ENCODE data around the gene ITGA8. TPM values are rescaled to one million over a fixed set of nuclear protein-coding genes. Genes with fewer than 3 reads are reported as not detected.
"Not testable (repeated sequence)": the region's sequence is repeated elsewhere in the genome, so short reads cannot be mapped to it uniquely, and the experiment has no call there.

Gene ITGA8
- total RNA-seq, 1 experiment from 2014 or later = not detected

DNA sequence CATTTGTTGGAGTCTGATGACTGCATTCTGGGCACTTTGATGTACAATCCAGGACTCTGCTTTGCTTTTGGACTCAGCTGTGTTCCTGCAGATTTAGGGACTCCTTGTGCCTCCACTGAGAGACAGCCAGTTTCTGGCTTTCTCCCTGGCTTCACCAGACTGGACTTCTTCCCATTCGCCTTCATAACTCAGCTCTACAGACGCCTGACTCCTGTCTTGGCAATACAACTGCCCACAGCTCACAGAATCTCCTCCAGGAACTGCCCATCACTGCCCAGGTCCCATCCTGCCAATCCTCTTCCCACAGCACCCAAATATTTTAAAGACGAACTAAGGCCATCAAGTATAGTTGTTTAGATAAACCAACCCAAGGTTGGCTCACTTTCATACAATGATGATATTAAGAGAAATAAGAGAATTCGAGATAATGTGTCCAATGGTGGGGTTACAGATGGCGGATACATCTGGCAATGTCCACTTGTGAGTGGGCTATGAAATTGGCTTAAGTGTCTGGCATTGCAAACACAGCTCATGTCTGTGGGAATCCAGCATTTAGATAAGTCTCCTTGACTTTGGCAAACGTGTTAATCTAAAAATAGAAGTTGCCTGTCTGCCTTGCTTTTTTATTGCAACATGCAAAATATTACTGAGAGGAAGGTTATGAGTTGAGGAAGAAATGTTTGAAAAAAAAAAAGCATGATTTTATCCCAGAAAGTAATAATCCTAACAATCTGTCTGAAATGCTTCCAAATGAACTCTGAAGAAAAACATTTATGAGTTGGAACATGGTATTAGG lies 95.1 kb downstream of the ITGA8 start:
- no peak for DNase-seq (ENCODE audit: extremely low read depth, low read depth)

DNA sequence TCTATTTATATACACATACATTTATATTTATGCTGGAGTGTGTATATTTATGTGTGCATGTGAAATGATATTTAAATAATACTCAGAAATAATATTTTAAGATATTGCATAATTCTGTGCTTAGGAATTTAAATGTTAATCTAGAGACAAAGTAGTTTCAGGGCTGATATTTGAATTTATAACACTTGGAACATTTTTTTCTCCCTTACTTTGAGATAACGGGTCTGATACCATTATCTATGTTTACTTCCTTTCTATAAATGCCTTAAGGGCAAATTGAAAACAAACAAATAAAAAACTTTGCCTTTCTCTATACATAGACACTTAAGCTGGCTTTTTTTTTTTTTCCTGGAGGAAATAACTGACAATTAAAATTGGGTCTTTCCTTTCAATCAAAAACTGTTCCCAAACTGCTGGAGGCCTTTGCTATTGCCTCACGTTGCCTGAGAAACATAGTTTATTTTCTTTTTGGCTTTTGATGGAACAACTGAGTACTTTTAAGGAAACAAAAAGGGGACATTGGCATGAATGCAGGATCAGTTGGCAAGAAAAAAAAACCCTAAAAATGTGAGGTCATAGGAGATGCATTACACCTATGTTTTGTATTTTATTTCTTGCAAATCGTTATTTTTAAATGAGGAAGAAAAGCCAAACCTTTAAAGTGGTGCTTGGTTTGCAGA lies 98.7 kb downstream of the ITGA8 start:
- no peak for DNase-seq (ENCODE audit: extremely low read depth, low read depth)

DNA sequence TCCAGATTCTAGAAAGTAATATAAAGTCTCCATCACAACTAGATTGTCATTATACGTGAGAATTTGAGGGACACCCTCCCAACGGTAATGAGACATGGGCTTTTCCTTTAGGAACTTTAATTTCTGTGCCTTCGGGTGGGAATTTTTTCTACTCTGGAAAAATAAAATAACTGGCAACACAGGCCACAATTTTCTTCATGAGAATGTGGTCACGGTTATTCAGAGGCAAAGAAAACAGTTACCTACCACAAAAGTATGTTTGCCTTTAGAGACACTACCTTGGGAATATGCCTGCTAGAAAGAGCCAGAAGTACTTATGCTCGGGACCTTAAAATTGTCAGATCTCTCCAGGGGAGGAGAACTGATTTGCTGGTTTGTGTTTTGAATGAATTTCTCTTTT lies 99.4 kb downstream of the ITGA8 start:
- no peak for DNase-seq (ENCODE audit: extremely low read depth, low read depth)

DNA sequence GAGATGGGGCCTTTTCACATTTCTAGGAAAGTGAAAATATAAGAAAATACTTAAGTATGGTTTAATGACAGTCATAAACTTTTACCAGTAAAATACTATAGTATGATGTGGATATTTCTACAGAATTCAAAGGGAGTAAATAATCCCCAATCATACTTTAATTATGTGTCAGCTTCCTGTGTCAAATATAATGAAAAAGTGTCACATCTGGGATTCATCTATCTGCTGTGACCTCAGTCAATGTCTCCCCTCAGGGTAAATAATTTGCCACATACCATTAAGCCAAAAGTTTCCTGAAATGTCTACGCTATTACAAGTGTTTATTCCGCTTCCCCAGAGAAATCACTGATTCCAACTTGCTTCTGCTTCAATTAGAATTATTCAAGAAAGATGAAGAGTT lies 110.5 kb downstream of the ITGA8 start:
- DNase-seq (ENCODE audit: extremely low read depth, low read depth) = no peak

DNA sequence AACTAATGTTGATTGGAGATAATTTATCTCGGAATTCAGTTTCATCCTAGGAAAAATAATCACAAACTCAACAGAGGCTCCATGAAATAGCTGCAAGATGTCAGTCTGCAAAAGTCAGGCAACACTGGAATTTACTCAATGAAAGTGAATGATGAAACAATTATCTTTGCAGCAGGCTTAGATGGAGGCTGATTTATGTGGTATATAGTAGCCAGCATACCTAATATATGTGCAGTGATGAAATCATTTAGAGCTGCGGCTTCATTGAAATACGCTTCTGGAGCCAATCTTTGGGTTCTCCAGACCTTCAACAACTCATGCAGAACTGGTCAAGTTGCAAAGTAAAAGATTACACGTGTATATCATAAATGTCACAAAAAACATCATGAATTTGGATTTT lies 113.3 kb downstream of the ITGA8 start:
- no peak for DNase-seq (ENCODE audit: extremely low read depth, low read depth)

DNA sequence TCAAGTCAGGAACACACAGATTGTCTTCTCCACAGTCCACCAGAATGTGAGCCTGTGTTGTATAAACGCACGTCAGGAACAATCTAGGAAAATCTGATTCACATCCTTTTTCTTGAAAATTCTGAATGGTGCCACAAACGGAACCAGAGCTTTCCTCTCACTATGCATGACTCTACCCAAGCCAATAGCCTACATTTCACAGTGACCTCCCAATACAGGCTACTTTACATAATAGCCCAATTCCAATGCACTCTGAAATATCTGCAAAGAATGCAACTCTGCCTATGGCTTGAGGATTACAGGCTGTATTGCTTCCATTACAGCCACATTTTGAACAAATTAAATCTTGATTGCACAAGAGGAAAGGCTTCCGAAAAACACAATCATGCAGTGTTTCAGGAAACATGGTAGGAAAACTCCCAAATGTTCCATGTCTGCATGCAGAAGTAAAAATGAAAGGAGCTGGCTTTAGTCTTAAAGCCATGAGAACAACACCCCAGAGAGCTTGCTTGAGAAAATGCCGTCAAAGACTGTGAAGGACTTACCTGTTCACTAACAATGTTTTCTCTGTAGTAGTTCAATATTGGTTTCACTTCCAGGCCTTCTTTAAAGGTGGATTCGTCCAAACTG lies 113.9 kb downstream of the ITGA8 start:
- no peak for DNase-seq (ENCODE audit: extremely low read depth, low read depth)

DNA sequence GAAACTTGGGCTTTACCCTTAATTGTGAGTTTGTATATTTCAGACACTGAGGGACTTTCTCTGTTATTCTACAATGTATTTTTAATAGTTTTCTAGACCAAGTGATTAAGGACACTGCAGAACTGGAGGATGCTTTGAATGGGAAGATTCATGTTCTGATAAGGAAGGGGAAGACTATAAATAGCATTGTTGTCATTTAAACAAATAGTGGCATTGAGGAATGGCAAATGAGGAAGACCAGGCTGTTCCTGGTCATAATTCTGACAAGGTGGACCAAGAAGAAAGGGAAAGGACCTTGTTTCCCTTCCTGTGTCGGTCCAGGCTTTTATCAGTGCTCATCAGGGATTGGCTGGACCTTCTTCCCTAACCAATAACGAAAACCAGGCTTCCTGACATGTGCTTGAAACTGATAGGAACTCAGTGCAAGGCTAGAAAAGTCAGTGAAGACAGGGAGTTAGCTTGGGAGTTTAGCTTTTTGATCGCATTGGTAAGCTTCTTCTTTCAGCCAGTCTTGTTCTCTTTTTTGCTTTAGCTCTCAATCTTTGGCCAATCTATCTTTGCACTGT lies 116.2 kb downstream of the ITGA8 start:
- DNase-seq (ENCODE audit: extremely low read depth, low read depth) = no peak

DNA sequence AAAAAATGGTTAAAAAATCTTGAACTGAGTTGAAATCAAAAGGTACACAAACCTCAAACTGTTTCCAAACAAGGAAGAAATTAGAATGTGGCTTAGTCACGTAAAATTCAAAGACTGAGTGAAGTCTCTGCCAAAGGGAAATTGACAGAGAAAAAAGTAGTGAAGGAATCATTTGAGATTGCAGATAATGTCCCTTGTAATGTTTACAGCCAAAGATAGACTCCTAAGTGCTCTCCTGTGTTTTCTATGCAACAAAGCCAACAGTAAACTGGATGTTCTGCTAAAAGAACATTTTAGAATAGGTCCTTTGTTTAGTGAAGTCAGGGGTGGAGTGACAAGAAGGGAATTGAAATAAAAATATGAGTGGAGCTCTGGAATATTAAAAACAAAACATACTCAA lies 117.9 kb downstream of the ITGA8 start:
- no peak for DNase-seq (ENCODE audit: extremely low read depth, low read depth)

DNA sequence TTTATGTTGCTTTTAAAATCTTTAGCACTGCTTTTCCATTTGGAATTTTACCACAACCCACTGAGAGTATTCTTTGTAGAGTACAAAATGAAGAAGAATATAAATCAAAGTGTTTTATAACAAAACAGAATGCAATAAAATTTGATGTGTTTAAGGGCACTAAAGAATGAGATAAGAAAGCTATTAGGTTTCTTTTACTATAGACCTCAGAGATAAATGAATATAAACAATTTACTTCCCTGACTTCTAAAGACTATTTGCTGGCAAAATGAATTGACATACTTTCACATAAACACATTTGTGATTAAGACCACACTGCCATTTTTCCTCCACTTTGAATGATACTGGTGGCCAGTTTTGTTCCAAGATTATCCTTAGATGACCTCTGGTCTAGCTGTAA lies 124.5 kb downstream of the ITGA8 start:
- DNase-seq (ENCODE audit: extremely low read depth, low read depth) = no peak

DNA sequence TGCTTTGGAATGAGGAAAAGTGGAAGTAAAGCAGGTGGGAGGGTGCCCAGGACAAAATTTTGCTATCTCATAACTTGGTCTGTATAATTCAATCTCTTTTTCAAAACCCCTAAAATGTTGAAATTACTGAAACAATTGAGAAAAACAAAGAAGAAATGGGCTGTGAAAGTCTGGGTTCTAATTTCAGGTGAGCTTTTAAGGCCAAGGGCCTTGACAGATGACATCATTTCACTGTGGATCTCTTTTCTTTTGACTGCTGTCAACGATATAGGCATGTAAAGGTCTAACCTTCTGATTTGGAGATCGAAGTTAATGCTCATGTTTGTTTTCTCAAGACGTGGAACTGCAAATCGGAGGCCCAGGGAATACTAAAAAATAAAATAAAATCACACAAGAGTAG lies 127.8 kb downstream of the ITGA8 start:
- no peak for DNase-seq (ENCODE audit: extremely low read depth, low read depth)

DNA sequence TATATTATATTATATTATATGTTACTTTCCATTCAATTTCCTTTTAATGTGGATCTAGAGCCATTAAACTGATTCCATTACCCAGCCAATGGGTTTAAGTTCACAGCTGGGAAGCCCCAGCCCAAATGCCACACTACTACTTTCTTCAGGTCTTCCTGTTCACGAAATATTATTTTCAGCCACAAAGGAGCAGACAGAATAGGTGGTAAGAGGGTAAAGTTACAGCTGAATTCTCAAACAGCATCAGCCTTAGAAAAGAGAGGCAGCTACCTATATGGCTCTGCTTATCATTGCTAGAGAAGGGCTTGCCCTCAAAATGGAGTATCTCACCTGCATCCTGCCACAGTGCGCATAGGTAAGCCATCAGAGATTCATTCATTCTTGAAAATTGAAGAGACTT lies 128.3 kb downstream of the ITGA8 start:
- no peak for DNase-seq (ENCODE audit: extremely low read depth, low read depth)

DNA sequence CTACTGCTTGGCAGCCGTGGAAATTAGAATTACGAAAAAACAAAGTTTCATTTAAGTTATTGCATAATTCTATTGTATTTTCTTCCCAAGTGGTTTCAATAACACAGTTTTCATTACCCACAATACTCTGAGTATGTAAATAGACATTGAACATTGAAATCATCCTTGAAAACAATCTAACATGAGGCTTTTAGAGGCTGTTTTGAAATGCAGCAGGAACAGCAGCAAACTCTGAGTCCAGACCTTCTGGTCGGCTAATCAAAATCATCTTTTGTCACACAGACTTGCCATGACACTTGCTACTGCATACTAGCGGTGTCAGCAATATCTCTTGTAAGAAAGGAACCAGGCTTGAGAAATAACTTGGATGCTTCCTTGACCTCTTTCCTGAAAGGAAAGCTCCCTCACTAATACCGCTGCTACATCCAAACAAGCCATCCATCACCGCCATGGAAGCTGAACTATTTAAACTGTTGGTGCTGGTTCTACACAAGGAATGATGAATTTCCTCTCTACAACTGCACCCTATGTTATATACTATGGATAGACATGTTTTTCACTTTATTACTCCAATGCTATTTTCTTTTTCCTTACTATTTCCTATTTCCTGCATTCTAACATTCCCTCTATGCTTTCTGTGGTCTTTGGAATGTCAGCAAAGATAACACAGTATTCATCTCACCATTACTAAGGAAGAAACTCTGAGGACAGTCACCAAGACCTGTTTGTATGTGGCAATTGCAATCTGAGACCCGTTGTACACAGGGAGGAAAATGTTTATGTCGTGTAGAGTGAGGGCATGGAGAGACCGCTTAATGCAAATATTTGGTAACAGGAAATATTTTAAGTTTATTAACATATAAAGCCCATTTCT lies 130.8 kb downstream of the ITGA8 start:
- no peak for DNase-seq (ENCODE audit: extremely low read depth, low read depth)

DNA sequence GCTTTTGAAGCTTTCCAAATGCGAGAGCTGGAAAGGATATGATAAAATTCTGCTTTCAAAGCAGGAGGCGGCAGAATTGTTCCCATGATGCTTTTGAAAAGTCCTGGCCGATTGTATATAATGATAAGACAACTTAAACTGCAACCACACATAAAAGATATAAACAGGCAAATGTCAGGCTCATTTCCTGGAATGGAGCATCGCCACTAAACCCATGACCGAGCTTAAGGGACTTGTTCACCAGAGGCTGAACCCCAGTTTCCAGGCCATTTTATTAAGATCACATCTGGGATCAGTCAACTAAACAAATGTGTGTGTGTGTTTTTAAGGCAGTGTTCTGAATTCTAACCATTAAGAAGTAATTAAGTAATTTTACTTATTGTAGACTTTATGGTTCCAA lies 131.6 kb downstream of the ITGA8 start:
- no peak for DNase-seq (ENCODE audit: extremely low read depth, low read depth)

DNA sequence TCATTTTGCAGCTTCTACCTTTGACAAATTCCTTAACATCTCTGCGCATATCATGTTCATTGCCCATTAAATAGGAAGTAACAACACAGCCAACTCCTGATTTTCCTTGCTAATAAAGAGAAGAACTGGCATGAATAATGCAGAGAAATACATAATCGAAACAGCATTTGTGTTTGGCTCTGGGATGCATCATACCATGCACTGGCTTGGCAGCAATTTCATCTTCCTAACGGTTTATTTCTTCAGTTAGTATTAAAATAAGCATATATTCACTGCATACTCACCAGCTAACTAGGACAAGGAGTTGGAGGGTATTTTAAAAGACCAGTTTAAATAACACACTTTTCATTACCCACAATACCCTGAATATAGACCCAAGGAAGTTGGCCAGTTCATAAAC lies 132.5 kb downstream of the ITGA8 start:
- no peak for DNase-seq (ENCODE audit: extremely low read depth, low read depth)

DNA sequence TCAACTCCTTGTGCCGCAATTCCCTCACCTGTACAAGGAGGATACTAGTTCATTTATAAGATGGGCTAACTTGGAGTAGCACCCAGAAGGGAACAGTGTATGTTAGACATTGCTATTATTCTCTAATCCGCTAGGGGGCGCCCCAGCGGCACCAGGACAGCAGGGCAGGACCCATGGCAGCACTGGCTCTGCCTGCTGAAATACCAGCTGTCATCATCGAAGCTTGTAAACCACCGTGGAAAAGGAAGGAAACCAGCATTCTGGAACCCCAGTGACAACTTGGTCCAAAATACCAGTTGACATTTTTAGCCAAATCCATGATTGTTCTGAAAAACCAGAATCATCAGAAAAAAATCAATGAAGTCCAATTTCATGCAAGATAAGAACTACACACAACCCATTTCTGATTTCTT lies 134.4 kb downstream of the ITGA8 start:
- peak; percentile 45 for DNase-seq (ENCODE audit: extremely low read depth, low read depth)

DNA sequence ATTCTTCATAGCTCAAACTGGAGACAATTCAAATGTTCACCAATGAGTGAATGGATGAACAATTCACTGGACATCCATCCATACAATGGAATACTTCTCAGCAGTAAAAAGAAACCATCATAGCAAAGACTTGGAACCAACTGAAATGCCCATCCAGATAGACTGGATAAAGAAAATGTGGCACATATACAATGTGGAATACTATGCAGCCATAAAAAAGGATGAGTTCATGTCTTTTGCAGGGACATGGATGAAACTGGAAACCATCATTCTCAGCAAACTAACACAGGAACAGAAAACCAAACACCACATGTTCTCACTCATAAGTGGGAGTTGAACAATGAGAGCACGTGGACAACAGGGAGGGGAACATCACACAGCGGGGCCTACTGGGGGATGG lies 136.8 kb downstream of the ITGA8 start:
- DNase-seq (ENCODE audit: extremely low read depth, low read depth) = not testable (repeated sequence)

DNA sequence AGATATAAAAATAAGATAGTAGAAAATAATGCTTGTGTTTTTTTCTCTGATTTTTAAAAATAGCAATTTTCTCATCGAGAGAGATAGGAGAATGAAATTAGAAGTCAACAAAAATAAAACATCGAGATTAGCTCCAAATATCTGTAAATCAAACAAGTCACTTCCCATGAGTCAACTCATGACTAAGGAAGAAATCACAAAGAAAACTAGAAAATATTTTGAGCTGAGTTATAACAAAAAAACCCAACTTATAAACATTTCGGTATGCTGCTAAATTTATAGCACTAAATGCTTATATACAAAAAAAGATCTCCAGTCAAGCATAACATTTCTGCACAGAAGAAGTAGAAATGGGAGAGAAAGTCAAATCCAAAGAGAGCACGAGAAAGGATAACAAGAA lies 140.1 kb downstream of the ITGA8 start:
- DNase-seq (ENCODE audit: extremely low read depth, low read depth) = no peak

DNA sequence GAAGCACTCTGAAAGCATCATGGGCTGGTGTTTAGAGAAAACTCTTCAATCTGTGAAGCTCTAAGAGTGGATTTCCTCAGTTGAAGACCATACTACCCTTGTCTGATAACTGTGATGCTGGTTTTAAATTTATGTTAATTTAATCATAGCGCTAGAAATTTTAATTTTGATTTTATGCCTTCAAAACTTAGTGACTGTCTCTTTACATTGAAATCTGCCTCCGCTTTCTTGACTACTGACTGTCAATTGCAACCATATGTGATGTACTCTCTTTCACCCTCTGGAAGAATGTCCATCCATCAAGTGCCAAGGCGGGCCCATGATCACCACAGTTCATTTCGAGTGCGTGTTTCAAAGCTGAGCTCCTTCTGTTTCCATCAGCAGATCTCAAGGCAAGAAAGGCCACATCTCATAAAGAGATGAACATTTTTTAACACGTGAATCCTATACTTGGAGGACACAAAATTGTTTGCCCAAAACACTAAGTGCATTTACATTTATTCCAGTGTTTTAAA lies 147.1 kb downstream of the ITGA8 start:
- DNase-seq (ENCODE audit: extremely low read depth, low read depth) = no peak

DNA sequence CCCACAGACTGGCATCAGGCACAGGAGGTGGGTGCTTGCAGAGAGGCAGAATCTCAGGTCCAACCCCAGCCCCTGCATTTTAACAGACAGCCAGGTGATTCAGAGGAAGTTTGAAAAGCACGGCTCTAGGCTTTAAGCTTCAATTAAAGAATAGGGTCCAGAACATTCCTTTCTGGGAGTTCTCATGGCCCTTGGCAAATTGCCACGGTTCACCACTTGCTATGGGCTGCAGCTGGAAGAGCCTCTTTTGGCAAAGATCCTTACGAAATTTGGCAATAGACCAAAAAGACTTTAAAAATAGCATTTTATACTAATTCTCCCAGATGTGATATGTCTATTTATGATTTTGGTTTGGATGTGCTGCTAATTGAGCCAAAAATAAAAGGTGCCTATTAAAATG lies 148.1 kb downstream of the ITGA8 start:
- no peak for DNase-seq (ENCODE audit: extremely low read depth, low read depth)

DNA sequence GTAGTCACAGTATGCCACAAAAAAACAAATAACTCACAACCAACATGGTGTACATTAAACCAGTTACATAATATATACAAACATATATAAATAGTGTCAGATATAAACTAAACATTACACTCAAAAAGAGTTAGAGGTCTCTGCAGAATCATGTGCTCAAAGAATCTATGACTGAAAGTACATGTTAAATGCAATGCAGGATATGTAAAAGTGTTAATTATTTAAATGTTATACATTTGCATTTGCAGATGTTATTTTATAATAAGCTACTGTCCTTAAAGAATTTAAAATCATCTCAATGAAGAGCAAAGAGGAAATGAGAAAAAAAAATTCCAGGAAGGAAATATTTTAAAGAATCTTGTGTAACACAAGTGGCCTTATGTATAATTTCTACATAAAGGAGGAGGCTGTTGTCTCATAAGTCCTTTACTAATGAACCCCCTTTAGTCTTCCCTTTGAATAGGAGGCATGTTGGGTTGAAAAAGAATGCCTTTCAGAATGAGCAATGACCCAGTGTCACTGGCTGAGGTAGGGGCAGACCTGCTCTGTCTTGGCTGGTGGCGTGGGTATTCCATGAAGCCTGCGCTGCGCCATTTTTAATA lies 148.9 kb downstream of the ITGA8 start:
- no peak for DNase-seq (ENCODE audit: extremely low read depth, low read depth)
